ENCODE measurements around the gene SBNO2. TPM values are rescaled to one million over a fixed set of nuclear protein-coding genes. Genes with fewer than 3 reads are reported as not detected.

Gene SBNO2
- total and polyA plus RNA-seq, 9 of the 15 experiments (the other 6 are each of a cell fraction or from before 2014, with no cell fraction given): 0.01 to 46.2 (median 6.7) TPM

GRCh38 chr19:1103708-1104310, 70.3 kb downstream of the SBNO2 start, which contains the start of gene GPX4 (continued):
- TF ChIP-seq CHAMP1 (IDR thresholded peaks at IDR 0.05): no peak
- no peak for TF ChIP-seq ZNF41 (CRISPR knock-in tag; conservative IDR thresholded peaks at IDR 0.05)
- peak; percentile 98 for TF ChIP-seq ZFX (CRISPR knock-in tag; IDR thresholded peaks at IDR 0.05)
- no peak for TF ChIP-seq ARID3A (IDR thresholded peaks at IDR 0.05; ENCODE audit: borderline replicate concordance, low read depth, low read length)
- 0 out of 2 replicates have a peak, but pooled peaks have one; percentile 12 for TF ChIP-seq HCFC1 (IDR thresholded peaks at IDR 0.05; ENCODE audit: low read depth, low read length)
- no peak for TF ChIP-seq PTRF (tag; IDR thresholded peaks at IDR 0.05)
- TF ChIP-seq OTX1 (CRISPR knock-in tag; IDR thresholded peaks at IDR 0.05): no peak
- TF ChIP-seq ZNF274 (IDR thresholded peaks at IDR 0.05; ENCODE audit: borderline replicate concordance, low read depth, low read length): no peak
- peak; percentile 97 for TF ChIP-seq RBM25 (IDR thresholded peaks at IDR 0.05; ENCODE audit: low read depth, low read length, severe bottlenecking)
- peak; percentile 92 for TF ChIP-seq NFYB (IDR thresholded peaks at IDR 0.05; ENCODE audit: extremely low read depth, insufficient read length)
- TF ChIP-seq KAT2B (IDR thresholded peaks at IDR 0.05; ENCODE audit: low read depth, low read length): no peak
- TF ChIP-seq MBD2 (IDR thresholded peaks at IDR 0.05; ENCODE audit: borderline replicate concordance, low read depth): peak; percentile 65; the same call in 1 of the 2 replicates
- peak; percentile 85 for TF ChIP-seq POLR2B (IDR thresholded peaks at IDR 0.05; ENCODE audit: low read depth, partially characterized antibody)
- TF ChIP-seq HIVEP1 (CRISPR knock-in tag; IDR thresholded peaks at IDR 0.05): no peak
- peak; percentile 45; the same call in 1 of the 2 replicates for TF ChIP-seq CGGBP1 (CRISPR knock-in tag; IDR thresholded peaks at IDR 0.05)
- TF ChIP-seq ZNF431 (CRISPR knock-in tag; IDR thresholded peaks at IDR 0.05): no peak
- TF ChIP-seq MECOM (CRISPR knock-in tag; IDR thresholded peaks at IDR 0.05): no peak
- TF ChIP-seq NR2C2 (CRISPR knock-in tag; IDR thresholded peaks at IDR 0.05): no peak
- peak; percentile 67; the same call in 1 of the 2 replicates for TF ChIP-seq NR2C2 (tag; IDR thresholded peaks at IDR 0.05)
- TF ChIP-seq COPS2 (conservative IDR thresholded peaks at IDR 0.05): no peak
- no peak; the same call in 1 of the 2 replicates for TF ChIP-seq MAX (CRISPR knock-in tag; IDR thresholded peaks at IDR 0.05)
- peak; percentile 89 for TF ChIP-seq GTF2F1 (IDR thresholded peaks at IDR 0.05; ENCODE audit: low read depth, low read length)
- no peak for TF ChIP-seq RNF2 (IDR thresholded peaks at IDR 0.05)
